Measurements from ENCODE around the gene CSNK2A1.
A peak's percentile ranks its signal among the peaks of the same experiment; 100 is the strongest.
"Not testable (repeated sequence)": the region's sequence is repeated elsewhere in the genome, so short reads cannot be mapped to it uniquely, and the experiment has no call there.

The CSNK2A1 gene

GRCh38 chr20:543369-544152, at the start of gene CSNK2A1:
TSS of gene CSNK2A1 (minus strand) at chr20:543790. CDS start at chr20:508551, 35,239 bp downstream.
- peak within 1 kb of the TSS; percentile 72 for H3K4me3 ChIP-seq (ENCODE audit: low read length)
- no peak for TF ChIP-seq ZNF274 (IDR thresholded peaks at IDR 0.05; ENCODE audit: low read depth, low read length)

GRCh38 chr20:592506-592905, 48.9 kb upstream of the CSNK2A1 start:
- TF ChIP-seq ZNF274 (IDR thresholded peaks at IDR 0.05; ENCODE audit: low read depth, low read length) = no peak
- no peak overlapping the region for H3K4me3 ChIP-seq (ENCODE audit: low read length)

GRCh38 chr20:591941-592340, 48.4 kb upstream of the CSNK2A1 start:
- TF ChIP-seq ZNF274 (IDR thresholded peaks at IDR 0.05; ENCODE audit: low read depth, low read length) = no peak

GRCh38 chr20:588932-589672, 45.5 kb upstream of the CSNK2A1 start:
- no peak overlapping the region for H3K4me3 ChIP-seq (ENCODE audit: low read length)

More at GRCh38 chr20:591941-592340, 48.4 kb upstream of the CSNK2A1 start:
- H3K4me3 ChIP-seq (ENCODE audit: low read length) = no peak overlapping the region

GRCh38 chr20:588476-588875, 44.9 kb upstream of the CSNK2A1 start:
- TF ChIP-seq ZNF274 (IDR thresholded peaks at IDR 0.05; ENCODE audit: low read depth, low read length) = no peak
- no peak overlapping the region for H3K4me3 ChIP-seq (ENCODE audit: low read length)

More at GRCh38 chr20:588932-589672, 45.5 kb upstream of the CSNK2A1 start:
- TF ChIP-seq ZNF274 (IDR thresholded peaks at IDR 0.05; ENCODE audit: low read depth, low read length) = no peak

- TF ChIP-seq ZNF274 (IDR thresholded peaks at IDR 0.05; ENCODE audit: low read depth, low read length) = no peak
These were observed 41.3 kb upstream of the CSNK2A1 start for GRCh38 chr20:584971-585301.

GRCh38 chr20:584161-584970, 40.8 kb upstream of the CSNK2A1 start:
- H3K4me3 ChIP-seq (ENCODE audit: low read length) = no peak overlapping the region
- TF ChIP-seq ZNF274 (IDR thresholded peaks at IDR 0.05; ENCODE audit: low read depth, low read length) = no peak

More at GRCh38 chr20:584971-585301, 41.3 kb upstream of the CSNK2A1 start:
- H3K4me3 ChIP-seq (ENCODE audit: low read length) = no peak overlapping the region

GRCh38 chr20:582204-582603, 38.6 kb upstream of the CSNK2A1 start:
- H3K4me3 ChIP-seq (ENCODE audit: low read length) = no peak overlapping the region
- TF ChIP-seq ZNF274 (IDR thresholded peaks at IDR 0.05; ENCODE audit: low read depth, low read length) = no peak

GRCh38 chr20:578940-579690, 35.5 kb upstream of the CSNK2A1 start:
- not testable (repeated sequence) for H3K4me3 ChIP-seq (ENCODE audit: low read length)

- no peak overlapping the region for H3K4me3 ChIP-seq (ENCODE audit: low read length)
- TF ChIP-seq ZNF274 (IDR thresholded peaks at IDR 0.05; ENCODE audit: low read depth, low read length) = no peak
These were observed 33.7 kb upstream of the CSNK2A1 start for GRCh38 chr20:577167-577791.

- TF ChIP-seq ZNF274 (IDR thresholded peaks at IDR 0.05; ENCODE audit: low read depth, low read length) = no peak
- no peak overlapping the region for H3K4me3 ChIP-seq (ENCODE audit: low read length)
These were observed 32.6 kb upstream of the CSNK2A1 start for GRCh38 chr20:576156-576555.

- no peak for TF ChIP-seq ZNF274 (IDR thresholded peaks at IDR 0.05; ENCODE audit: low read depth, low read length)
- no peak overlapping the region for H3K4me3 ChIP-seq (ENCODE audit: low read length)
These were observed 31.6 kb upstream of the CSNK2A1 start for GRCh38 chr20:575230-575629.

- TF ChIP-seq ZNF274 (IDR thresholded peaks at IDR 0.05; ENCODE audit: low read depth, low read length) = no peak
- no peak overlapping the region for H3K4me3 ChIP-seq (ENCODE audit: low read length)
These were observed 30.8 kb upstream of the CSNK2A1 start for GRCh38 chr20:574297-574942.
